Measurements from ENCODE around the gene GART.

Gene GART

GRCh38 chr21:33554236-33554981 is 12.5 kb upstream of the GART start:
- TF ChIP-seq CTCF (IDR thresholded peaks at IDR 0.05; ENCODE audit: control insufficient read depth, extremely low read depth, insufficient read depth), result no peak
- H3K4me3 ChIP-seq (ENCODE audit: low read depth, low read length), result no peak overlapping the region
- DNase-seq (ENCODE audit: low read depth), result no peak

- no peak for TF ChIP-seq CTCF (IDR thresholded peaks at IDR 0.05; ENCODE audit: control insufficient read depth, extremely low read depth, insufficient read depth)
- H3K4me3 ChIP-seq (ENCODE audit: low read depth, low read length), result no peak overlapping the region
- DNase-seq (ENCODE audit: low read depth), result no peak
Measured at GRCh38 chr21:33552999-33553598, 11.2 kb upstream of the GART start.

GRCh38 chr21:33552093-33552998 is 10.4 kb upstream of the GART start:
- no peak for DNase-seq (ENCODE audit: low read depth)
- H3K4me3 ChIP-seq (ENCODE audit: low read depth, low read length), result no peak overlapping the region
- no peak for TF ChIP-seq CTCF (IDR thresholded peaks at IDR 0.05; ENCODE audit: control insufficient read depth, extremely low read depth, insufficient read depth)

- TF ChIP-seq CTCF (IDR thresholded peaks at IDR 0.05; ENCODE audit: control insufficient read depth, extremely low read depth, insufficient read depth), result no peak
- no peak overlapping the region for H3K4me3 ChIP-seq (ENCODE audit: low read depth, low read length)
- no peak for DNase-seq (ENCODE audit: low read depth)
Measured at GRCh38 chr21:33551664-33552063, 9.7 kb upstream of the GART start.

- no peak for TF ChIP-seq CTCF (IDR thresholded peaks at IDR 0.05; ENCODE audit: control insufficient read depth, extremely low read depth, insufficient read depth)
- DNase-seq (ENCODE audit: low read depth), result no peak
- H3K4me3 ChIP-seq (ENCODE audit: low read depth, low read length), result no peak overlapping the region
Measured at GRCh38 chr21:33550772-33551660, 9.1 kb upstream of the GART start.

All from LNCaP clone FGC (cell line).